IPS-NIHi7 (cell line): ENCODE measurements around the gene SPATA31E1.
"Not testable (repeated sequence)": the region's sequence is repeated elsewhere in the genome, so short reads cannot be mapped to it uniquely, and the experiment has no call there.

Experiments
- DNase-seq: peaks from one replicate; pipeline ENCODE4 v3.0.0; 2012; ENCODE audit warnings: mixed read lengths; ENCODE audit errors: extremely low spot score

SPATA31E1 gene

GRCh38 chr9:87882627-87883026 lies at the start of gene SPATA31E1:
Gene SPATA31E1 (plus strand): TSS chr9:87882877. CDS start chr9:87882892, 15 bp downstream.
- peak; percentile 33 for DNase-seq

GRCh38 chr9:87834357-87834756 lies 48.3 kb upstream of the SPATA31E1 start:
- DNase-seq, result peak; percentile 42

GRCh38 chr9:87836536-87836935 lies 46.1 kb upstream of the SPATA31E1 start:
- no peak for DNase-seq

- DNase-seq, result no peak
Observed at GRCh38 chr9:87836951-87837705, 45.5 kb upstream of the SPATA31E1 start.

GRCh38 chr9:87840134-87840533 lies 42.5 kb upstream of the SPATA31E1 start:
- no peak for DNase-seq

GRCh38 chr9:87842878-87843585 lies 39.6 kb upstream of the SPATA31E1 start:
- DNase-seq, result no peak

GRCh38 chr9:87844506-87844905 lies 38.2 kb upstream of the SPATA31E1 start:
- no peak for DNase-seq

GRCh38 chr9:87847817-87848216 lies 34.9 kb upstream of the SPATA31E1 start:
- not testable (repeated sequence) for DNase-seq

GRCh38 chr9:87849144-87849758 lies 33.4 kb upstream of the SPATA31E1 start:
- DNase-seq, result no peak

GRCh38 chr9:87850391-87850790 lies 32.3 kb upstream of the SPATA31E1 start:
- DNase-seq, result no peak

GRCh38 chr9:87851186-87851585 lies 31.5 kb upstream of the SPATA31E1 start:
- not testable (repeated sequence) for DNase-seq

- DNase-seq, result no peak
Observed at GRCh38 chr9:87853302-87853701, 29.4 kb upstream of the SPATA31E1 start.

- peak; percentile 31 for DNase-seq
Observed at GRCh38 chr9:87853876-87854579, 28.6 kb upstream of the SPATA31E1 start.

- no peak for DNase-seq
Observed at GRCh38 chr9:87854580-87854955, 28.1 kb upstream of the SPATA31E1 start.

GRCh38 chr9:87855061-87855460 lies 27.6 kb upstream of the SPATA31E1 start:
- no peak for DNase-seq

- no peak for DNase-seq
Observed at GRCh38 chr9:87857141-87857947, 25.3 kb upstream of the SPATA31E1 start.

GRCh38 chr9:87857948-87858335 lies 24.7 kb upstream of the SPATA31E1 start:
- no peak for DNase-seq

- no peak for DNase-seq
Observed at GRCh38 chr9:87859137-87859536, 23.5 kb upstream of the SPATA31E1 start.

GRCh38 chr9:87859786-87860185 lies 22.9 kb upstream of the SPATA31E1 start:
- no peak for DNase-seq

GRCh38 chr9:87861332-87861731 lies 21.3 kb upstream of the SPATA31E1 start:
- DNase-seq, result no peak

GRCh38 chr9:87862536-87863268 lies 20.0 kb upstream of the SPATA31E1 start:
- DNase-seq, result no peak
